Measurements from ENCODE around the gene ERN1. TPM values are rescaled to one million over a fixed set of nuclear protein-coding genes. Genes with fewer than 3 reads are reported as not detected.

The ERN1 gene
- total RNA-seq, 1 donor: 12.7 TPM

DNA sequence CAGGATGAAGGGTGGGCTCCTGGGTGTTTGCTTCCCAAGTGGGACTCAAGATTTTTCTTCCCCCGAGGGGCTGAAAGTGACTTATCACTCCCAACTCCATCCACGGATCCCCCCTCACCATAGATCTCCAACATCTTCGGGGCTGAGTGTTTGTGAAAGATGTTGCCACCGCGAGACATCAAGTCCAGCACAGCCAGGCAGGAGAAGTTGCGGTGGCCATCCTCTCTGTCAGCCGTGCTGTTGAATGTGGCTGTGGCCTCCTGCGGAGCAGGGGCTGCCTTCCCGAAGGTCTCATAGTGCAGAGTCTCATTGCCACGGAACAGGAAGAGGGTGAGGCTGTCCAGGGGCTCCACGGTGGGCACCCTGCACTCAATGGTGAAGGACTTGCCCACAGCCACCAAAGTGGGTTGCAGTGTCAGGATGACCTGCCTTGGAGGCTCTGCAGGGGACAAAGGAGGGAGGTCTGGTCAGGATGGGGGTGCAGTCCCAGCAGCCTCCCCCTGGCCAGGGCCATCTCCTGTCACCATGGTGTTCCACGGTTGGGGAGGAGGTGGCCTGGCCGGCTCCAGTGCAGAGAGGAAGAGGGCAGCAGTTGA lies 126.3 kb downstream of the ERN1 start:
- H3K4me2 ChIP-seq (ENCODE audit: insufficient read depth, low read length): no peak overlapping the region
- TF ChIP-seq, protein P1, sequence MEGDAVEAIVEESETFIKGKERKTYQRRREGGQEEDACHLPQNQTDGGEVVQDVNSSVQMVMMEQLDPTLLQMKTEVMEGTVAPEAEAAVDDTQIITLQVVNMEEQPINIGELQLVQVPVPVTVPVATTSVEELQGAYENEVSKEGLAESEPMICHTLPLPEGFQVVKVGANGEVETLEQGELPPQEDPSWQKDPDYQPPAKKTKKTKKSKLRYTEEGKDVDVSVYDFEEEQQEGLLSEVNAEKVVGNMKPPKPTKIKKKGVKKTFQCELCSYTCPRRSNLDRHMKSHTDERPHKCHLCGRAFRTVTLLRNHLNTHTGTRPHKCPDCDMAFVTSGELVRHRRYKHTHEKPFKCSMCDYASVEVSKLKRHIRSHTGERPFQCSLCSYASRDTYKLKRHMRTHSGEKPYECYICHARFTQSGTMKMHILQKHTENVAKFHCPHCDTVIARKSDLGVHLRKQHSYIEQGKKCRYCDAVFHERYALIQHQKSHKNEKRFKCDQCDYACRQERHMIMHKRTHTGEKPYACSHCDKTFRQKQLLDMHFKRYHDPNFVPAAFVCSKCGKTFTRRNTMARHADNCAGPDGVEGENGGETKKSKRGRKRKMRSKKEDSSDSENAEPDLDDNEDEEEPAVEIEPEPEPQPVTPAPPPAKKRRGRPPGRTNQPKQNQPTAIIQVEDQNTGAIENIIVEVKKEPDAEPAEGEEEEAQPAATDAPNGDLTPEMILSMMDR (IDR thresholded peaks at IDR 0.05; ENCODE audit: extremely low read depth, low read depth, low read length): no peak
- H3K36me3 ChIP-seq (ENCODE audit: insufficient read depth, low read length): no peaks in the 10 kb centered on the region
- no peaks in the 10 kb centered on the region for H3K79me2 ChIP-seq (ENCODE audit: insufficient read depth, low read length)
- H3K27ac ChIP-seq (ENCODE audit: low read depth, low read length): no peak overlapping the region
- peaks cover 15% of the 10 kb centered on the region for H3K4me1 ChIP-seq (ENCODE audit: insufficient read depth, low read length)
- H4K20me1 ChIP-seq (ENCODE audit: insufficient read depth, low read length): no peaks in the 10 kb centered on the region
- H3K27me3 ChIP-seq (ENCODE audit: insufficient read depth, low read length): no peaks in the 10 kb centered on the region
- H3K9me3 ChIP-seq (ENCODE audit: low read depth, low read length): no peaks in the 10 kb centered on the region
- H2AFZ ChIP-seq (ENCODE audit: low read length): no peak overlapping the region
- no peak overlapping the region for H3K4me3 ChIP-seq (ENCODE audit: insufficient read depth, low read length)
- DNase-seq (ENCODE audit: insufficient read length, low spot score, missing footprints): peak; percentile 70

DNA sequence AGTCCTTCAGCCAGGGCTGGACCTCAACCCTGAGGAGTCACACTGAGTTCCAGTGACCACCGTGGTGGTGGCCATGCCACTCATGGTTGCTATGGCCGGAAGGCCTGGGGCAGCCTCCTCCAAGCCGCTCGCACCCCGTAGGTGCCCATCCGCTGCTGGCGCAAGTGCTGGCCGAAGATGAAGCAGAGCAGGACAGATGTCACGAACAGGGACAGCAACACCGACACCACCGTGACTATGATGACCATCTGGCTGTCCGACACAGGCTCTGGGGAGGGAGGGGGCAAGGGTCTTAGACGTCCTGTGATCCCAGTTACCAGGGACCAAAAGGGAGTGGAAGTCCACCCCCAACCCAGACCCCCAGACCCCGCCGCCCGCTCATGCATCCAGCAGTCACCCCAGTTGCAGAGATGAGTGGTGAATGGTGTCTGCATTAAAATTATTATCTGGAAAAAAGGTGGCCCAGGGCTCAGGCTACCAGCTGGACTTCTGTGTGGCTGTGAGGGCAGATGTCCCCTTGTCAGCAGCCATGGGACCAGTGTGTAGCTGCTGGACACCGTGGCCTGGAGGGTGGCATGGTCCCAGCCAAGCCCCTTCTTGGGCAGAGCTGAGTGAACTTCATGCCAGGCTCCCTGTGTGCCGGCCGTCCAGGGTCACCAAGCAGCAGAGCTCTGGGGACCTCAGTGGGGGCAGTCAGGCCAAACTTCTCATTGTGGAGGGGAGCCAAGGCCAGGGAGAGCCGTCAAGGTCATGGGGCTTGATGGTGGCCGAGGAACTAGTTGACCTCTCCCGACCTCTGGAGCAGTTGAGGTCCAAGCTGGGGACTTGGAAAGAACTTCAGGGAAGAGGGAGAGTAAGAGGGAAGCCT lies 127.1 kb downstream of the ERN1 start:
- H3K79me2 ChIP-seq (ENCODE audit: insufficient read depth, low read length): no peaks in the 10 kb centered on the region
- no peaks in the 10 kb centered on the region for H3K36me3 ChIP-seq (ENCODE audit: insufficient read depth, low read length)
- H3K27me3 ChIP-seq (ENCODE audit: insufficient read depth, low read length): peaks cover 5% of the 10 kb centered on the region
- TF ChIP-seq, protein P1 (IDR thresholded peaks at IDR 0.05; ENCODE audit: extremely low read depth, low read depth, low read length): no peak
- no peaks in the 10 kb centered on the region for H4K20me1 ChIP-seq (ENCODE audit: insufficient read depth, low read length)
- no peak overlapping the region for H2AFZ ChIP-seq (ENCODE audit: low read length)
- DNase-seq (ENCODE audit: insufficient read length, low spot score, missing footprints): no peak
- no peak overlapping the region for H3K4me2 ChIP-seq (ENCODE audit: insufficient read depth, low read length)
- no peak overlapping the region for H3K4me3 ChIP-seq (ENCODE audit: insufficient read depth, low read length)
- no peak overlapping the region for H3K27ac ChIP-seq (ENCODE audit: low read depth, low read length)
- H3K9me3 ChIP-seq (ENCODE audit: low read depth, low read length): no peaks in the 10 kb centered on the region
- peaks cover 19% of the 10 kb centered on the region for H3K4me1 ChIP-seq (ENCODE audit: insufficient read depth, low read length)

DNA sequence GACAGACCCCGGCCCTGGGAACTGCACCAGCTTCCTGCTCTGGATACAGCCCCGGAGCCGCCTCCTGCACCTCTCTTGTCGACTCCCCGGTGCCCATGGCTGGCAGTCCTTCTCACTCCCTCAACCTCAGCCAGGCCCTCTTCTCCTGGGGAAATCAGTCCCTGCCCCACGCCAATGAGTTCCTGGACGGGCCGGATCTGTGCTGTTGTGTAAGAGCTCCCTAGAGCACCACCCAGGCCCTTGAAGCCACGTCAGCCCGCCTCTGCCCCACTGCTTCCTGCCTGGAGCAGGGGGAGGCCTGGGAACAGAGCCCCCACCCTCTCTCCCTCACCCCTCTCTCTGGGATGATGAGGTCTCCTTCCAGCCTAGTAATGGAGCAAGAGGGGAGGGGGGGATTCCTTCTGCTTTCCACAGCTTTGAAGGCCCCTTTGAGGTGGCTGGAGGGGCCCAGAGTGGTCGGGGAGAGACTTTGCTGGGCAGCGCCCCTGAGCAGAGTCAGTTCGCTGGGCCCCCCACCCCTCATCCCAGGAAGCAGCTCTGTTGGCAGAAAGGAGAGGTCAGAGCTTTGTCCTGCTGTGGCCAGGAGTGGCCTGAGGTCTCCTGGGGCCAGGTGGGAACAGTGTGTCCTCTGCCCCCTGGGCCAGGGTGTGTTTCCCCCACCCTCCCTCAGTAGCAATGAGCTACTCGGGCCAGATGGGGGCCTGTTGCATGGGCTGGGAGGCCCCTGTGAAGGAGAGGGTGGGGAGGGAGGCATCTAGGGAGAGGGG lies 128.0 kb downstream of the ERN1 start:
- Histone ChIP-seq H3K4me2 (ENCODE audit: insufficient read depth, low read length) (no peak overlapping the region), H3K27me3 (ENCODE audit: insufficient read depth, low read length) (peaks cover 15% of the 10 kb centered on the region), H3K4me1 (ENCODE audit: insufficient read depth, low read length) (peaks cover 20% of the 10 kb centered on the region), H3K79me2 (ENCODE audit: insufficient read depth, low read length) (no peaks in the 10 kb centered on the region), H4K20me1 (ENCODE audit: insufficient read depth, low read length) (no peaks in the 10 kb centered on the region), H3K27ac (ENCODE audit: low read depth, low read length) (no peak overlapping the region), H2AFZ (ENCODE audit: low read length) (peak overlapping the region; percentile 78), H3K9me3 (ENCODE audit: low read depth, low read length) (no peaks in the 10 kb centered on the region), H3K36me3 (ENCODE audit: insufficient read depth, low read length) (no peaks in the 10 kb centered on the region), H3K4me3 (ENCODE audit: insufficient read depth, low read length) (no peak overlapping the region)
- peak; percentile 91 for DNase-seq (ENCODE audit: insufficient read length, low spot score, missing footprints)
- TF ChIP-seq, protein P1 (IDR thresholded peaks at IDR 0.05; ENCODE audit: extremely low read depth, low read depth, low read length): no peak
